ENCODE measurements around the gene EYA2.
"Not testable (repeated sequence)": the region's sequence is repeated elsewhere in the genome, so short reads cannot be mapped to it uniquely, and the experiment has no call there.

Gene EYA2

GRCh38 chr20:47187450-47188195 lies 293.0 kb downstream of the EYA2 start:
- in situ Hi-C loops (cut with HindIII; ENCODE audit: low pct_ligation_motif_present, low pct_unique_long_range_greater_than_20kb, low sequenced_read_pairs), result no loop called here
- DNase-seq, result no peak

GRCh38 chr20:47188540-47188939 lies 293.9 kb downstream of the EYA2 start:
- in situ Hi-C loops (cut with HindIII; ENCODE audit: low pct_ligation_motif_present, low pct_unique_long_range_greater_than_20kb, low sequenced_read_pairs), result no loop called here
- DNase-seq, result no peak

DNA sequence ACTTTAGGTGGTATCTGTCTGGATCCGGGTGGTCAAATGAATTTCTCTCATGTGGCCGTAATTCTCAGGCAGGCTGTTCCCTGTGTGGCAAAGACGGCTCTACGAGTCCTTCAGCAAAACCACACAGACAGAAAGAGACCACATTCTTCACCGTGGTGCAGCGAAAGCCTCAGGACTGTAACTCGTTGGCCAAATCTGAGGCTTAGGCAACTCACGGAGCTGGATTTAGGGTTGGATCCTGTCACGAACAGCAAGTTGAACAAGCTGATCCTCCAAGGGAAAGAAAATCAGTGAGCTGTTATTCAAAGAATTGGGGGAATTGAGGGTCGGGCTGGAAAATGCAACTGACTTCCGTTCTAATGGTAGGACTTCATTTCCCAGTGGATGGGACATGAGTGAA lies 294.4 kb downstream of the EYA2 start:
- in situ Hi-C loops (cut with HindIII; ENCODE audit: low pct_ligation_motif_present, low pct_unique_long_range_greater_than_20kb, low sequenced_read_pairs), result no loop called here
- no peak for DNase-seq

GRCh38 chr20:47191074-47191673 lies 296.5 kb downstream of the EYA2 start:
- in situ Hi-C loops (cut with HindIII; ENCODE audit: low pct_ligation_motif_present, low pct_unique_long_range_greater_than_20kb, low sequenced_read_pairs), result no loop called here
- DNase-seq, result peak; percentile 33

GRCh38 chr20:47191956-47192355 lies 297.3 kb downstream of the EYA2 start:
- DNase-seq, result no peak
- in situ Hi-C loops (cut with HindIII; ENCODE audit: low pct_ligation_motif_present, low pct_unique_long_range_greater_than_20kb, low sequenced_read_pairs), result no loop called here

DNA sequence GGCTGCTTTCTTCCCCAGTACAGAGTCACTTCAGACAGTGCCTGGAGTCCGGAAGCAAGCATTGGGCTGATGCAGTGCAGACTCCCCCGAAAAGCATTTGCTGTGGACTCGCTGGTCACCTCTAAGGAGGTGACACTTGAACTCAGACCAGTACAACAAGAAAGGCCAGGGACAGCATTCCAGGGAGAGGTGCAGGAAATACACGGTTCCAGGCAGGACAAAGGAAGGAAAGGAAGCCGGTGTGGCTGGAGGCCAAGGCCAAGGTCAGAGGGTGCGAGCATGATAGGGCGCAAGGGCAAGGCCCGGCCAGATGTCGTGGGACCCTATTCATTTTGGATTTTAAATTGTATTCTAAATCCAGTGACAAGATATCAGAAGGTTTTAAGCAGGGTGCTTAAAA lies 300.9 kb downstream of the EYA2 start:
- in situ Hi-C loops (cut with HindIII; ENCODE audit: low pct_ligation_motif_present, low pct_unique_long_range_greater_than_20kb, low sequenced_read_pairs), result no loop called here
- DNase-seq, result no peak

DNA sequence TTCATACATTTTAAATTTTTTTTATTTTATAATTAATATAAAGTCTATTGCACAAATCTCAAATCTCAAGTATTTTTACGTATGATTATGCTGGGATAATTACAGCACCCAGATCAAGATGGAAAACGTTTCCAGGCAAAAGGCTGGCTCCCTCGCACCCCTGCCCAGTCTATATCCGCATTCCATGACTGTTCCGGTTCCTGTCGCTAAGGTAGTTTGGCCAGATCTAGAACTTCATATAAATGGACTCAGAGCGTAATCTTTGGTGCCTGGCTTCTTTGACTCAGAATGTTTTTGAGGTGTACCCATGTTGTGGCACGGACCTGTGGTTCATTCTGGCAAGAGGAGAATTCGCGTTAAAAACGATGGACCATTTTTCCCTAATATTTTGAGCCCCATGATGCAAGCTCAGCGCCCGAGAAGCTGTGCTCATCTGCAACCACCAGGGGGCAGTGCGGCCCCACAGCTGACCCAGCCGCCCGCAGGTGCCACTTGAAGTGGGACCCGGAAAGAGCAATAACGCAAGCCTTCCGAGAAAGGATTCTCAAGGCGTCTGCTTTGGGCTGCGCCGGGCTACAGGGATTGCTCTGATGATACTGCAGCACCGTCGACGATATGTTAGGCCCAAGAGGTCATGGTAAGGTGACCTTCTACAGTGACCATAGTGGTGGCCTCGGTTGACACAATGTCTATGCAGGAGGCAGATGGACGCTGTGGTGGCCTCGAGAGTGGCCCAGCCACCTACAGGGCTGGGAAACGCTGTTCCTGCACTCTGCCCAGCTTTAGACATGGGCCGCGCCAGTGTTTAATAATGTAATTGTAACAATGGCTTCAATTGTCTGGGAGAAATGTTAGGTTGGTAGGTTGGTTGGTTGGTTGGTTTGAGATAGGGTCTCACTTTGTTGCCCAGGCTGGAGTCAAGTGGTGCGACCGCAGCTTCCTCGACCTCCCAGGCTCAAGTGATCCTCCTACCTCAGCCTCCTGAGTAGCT lies 301.7 kb downstream of the EYA2 start:
- in situ Hi-C loops (cut with HindIII; ENCODE audit: low pct_ligation_motif_present, low pct_unique_long_range_greater_than_20kb, low sequenced_read_pairs), result no loop called here
- DNase-seq, result peak; percentile 71

- in situ Hi-C loops (cut with HindIII; ENCODE audit: low pct_ligation_motif_present, low pct_unique_long_range_greater_than_20kb, low sequenced_read_pairs), result no loop called here
- DNase-seq, result no peak
Observed at GRCh38 chr20:47198254-47198671, 303.6 kb downstream of the EYA2 start.

- in situ Hi-C loops (cut with HindIII; ENCODE audit: low pct_ligation_motif_present, low pct_unique_long_range_greater_than_20kb, low sequenced_read_pairs), result no loop called here
- DNase-seq, result no peak
Observed at GRCh38 chr20:47198996-47199552, 304.4 kb downstream of the EYA2 start.

DNA sequence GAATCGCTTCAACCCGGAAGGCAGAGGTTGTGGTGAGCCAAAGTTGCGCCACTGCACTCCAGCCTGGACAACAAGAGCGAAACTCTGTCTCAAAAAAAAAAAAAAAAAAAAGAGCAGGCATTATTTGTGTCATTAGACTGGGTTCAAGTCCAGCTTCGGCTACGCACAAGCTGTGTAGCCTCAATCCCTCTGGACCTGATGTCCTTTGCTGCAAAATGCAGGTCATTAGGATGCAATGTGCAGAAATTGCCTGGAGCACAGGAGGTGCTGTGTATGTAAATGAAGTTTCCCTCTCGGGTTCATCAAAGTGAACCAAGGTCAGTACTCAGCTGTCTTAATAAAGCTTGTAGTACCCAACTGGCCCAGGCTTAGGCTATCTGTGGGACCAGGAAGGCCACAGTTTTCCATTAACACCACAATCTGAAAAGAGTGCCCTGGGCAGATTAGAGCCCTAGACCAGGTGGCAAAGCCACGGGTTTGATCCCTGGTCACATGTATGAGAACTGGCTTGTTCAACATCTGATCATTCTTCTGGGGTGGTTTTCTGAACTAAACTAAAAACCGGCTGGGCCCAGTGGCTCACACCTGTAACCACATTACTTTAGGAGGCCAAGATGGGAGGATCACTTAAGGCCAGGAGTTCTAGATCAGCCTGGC lies 306.6 kb downstream of the EYA2 start:
- DNase-seq, result no peak
- in situ Hi-C loops (cut with HindIII; ENCODE audit: low pct_ligation_motif_present, low pct_unique_long_range_greater_than_20kb, low sequenced_read_pairs), result no loop called here

- in situ Hi-C loops (cut with HindIII; ENCODE audit: low pct_ligation_motif_present, low pct_unique_long_range_greater_than_20kb, low sequenced_read_pairs), result no loop called here
- DNase-seq, result no peak
Observed at GRCh38 chr20:47202733-47203667, 308.4 kb downstream of the EYA2 start.

DNA sequence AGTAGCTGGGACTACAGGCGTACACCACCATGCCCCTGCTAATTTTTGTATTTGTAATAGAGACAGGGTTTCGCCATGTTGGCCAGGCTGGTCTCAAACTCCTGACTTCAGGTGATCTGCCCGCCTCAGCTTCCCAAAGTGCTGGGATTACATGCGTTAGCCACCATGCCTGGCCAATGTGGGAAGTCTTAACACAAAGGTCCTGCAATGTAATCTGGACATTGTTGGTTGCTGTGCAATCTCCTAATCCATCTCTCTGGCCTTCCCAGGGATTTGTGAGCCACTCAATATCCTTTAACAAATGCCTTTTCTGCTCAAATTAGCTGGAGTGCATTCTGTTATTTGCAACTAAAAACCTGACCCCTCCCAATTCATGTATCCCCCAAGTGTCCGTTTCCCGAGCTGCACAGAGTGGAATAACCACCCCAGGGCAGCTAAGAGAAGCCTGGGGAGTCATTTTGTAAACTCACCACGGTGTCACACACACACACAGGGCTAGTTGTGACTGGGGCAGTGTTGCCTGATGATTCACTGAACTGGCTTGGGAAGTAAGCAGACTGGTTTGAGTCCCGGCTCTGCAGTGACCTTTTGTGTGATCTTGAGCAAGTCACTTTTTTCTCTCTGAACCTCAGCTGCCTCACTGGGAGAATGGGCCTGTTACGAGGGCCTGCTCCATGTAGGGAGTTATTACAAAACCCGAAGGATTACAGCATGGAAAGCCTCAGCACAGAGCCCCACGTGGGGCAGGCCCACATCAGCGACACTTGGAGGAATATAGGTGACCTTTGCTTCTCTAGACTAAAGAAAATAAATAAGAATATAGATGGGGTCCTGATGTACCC lies 309.6 kb downstream of the EYA2 start:
- in situ Hi-C loops (cut with HindIII; ENCODE audit: low pct_ligation_motif_present, low pct_unique_long_range_greater_than_20kb, low sequenced_read_pairs), result no loop called here
- no peak for DNase-seq

DNA sequence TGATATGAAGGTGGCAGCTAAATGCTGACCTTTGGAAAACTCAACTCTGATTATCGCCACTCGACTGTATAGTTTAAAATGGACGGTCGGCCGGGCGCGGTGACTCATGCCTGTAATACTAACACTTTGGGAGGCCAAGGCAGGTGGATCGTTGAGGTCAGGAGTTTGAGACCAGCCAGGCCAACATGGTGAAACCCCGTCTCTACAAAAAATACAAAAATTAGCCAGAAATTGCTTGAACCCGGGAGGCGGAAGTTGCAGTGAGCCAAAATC lies 310.1 kb downstream of the EYA2 start:
- in situ Hi-C loops (cut with HindIII; ENCODE audit: low pct_ligation_motif_present, low pct_unique_long_range_greater_than_20kb, low sequenced_read_pairs), result not testable (repeated sequence)

DNA sequence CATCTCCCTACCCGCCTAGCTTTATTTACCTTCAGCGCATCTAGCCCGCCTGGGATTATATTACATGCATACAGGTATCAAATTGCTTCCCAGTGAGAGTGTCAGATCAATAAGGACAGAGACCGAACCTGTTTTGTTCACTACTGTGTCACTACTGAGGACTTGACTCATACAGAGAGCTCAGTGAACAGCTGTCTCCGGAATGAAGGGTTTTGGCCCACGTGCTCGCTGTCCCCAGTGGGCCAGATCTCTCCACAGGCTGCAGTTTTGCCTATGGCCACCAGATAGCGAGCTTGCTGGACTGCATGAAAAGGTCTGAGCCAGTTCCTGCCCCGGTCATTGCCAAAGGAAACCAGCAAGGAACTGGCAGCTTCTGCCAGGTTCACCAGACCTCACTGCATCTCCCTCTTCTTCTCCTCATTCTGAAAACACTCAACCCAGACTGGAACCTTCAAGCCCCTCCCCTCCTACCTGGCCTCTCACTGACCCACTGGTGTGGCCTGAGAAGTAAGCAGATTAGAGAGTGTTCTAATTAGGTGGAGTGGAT lies 311.0 kb downstream of the EYA2 start:
- in situ Hi-C loops (cut with HindIII; ENCODE audit: low pct_ligation_motif_present, low pct_unique_long_range_greater_than_20kb, low sequenced_read_pairs), result no loop called here
- DNase-seq, result peak; percentile 58

More for the DNA sequence above, 310.1 kb downstream of the EYA2 start:
- not testable (repeated sequence) for DNase-seq

- DNase-seq; in situ Hi-C loops (cut with HindIII; ENCODE audit: low pct_ligation_motif_present, low pct_unique_long_range_greater_than_20kb, low sequenced_read_pairs): not testable (repeated sequence)
Observed at GRCh38 chr20:47206552-47206951, 311.9 kb downstream of the EYA2 start.

DNA sequence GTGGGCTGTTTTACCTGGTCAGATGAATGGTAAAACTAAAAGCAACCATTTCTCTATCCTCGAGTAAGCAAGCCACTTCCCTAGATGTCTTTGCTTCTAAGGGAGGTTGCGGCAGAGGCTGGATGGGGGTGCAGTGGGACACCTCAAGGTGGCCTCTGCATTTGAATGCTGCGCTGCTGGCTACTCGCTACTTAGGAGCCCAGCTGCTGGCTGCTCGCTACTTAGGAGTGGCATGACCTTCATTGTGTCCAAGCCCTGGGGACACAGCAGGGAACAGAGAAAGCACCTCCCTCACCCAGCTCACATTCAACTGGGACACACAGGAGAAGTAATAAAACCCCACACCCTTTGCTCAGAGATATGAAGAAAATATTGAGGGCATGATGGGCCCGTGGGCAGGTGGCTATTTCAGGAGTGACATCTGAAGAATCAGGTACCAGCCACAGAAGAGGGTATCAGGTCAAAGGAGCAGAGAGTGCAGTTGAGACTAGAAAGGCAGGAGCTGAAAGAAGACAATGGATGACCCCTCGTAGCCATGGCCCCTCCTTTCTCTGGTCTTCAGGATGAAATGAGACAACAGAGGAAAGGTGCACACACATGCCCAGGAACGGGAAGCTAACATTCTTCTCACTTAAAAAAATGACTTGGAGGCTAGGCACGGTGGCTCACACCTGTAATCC lies 312.5 kb downstream of the EYA2 start:
- DNase-seq, result no peak

More for the DNA sequence above, 312.5 kb downstream of the EYA2 start:
- in situ Hi-C loops (cut with HindIII; ENCODE audit: low pct_ligation_motif_present, low pct_unique_long_range_greater_than_20kb, low sequenced_read_pairs), result no loop called here
